ENCODE results near the gene TAF1B.
A peak's percentile ranks its signal among the peaks of the same experiment; 100 is the strongest.

TAF1B gene

GRCh38 chr2:9967053-9967775 is 123.9 kb downstream of the TAF1B start:
- TF ChIP-seq ZFX (IDR thresholded peaks at IDR 0.05; ENCODE audit: borderline replicate concordance) (no peak), CTCF (IDR thresholded peaks at IDR 0.05) (no peak)
- no peak overlapping the region for H3K27ac ChIP-seq

- H3K27ac ChIP-seq, result no peak overlapping the region
- TF ChIP-seq ZFX (IDR thresholded peaks at IDR 0.05; ENCODE audit: borderline replicate concordance) (no peak), CTCF (IDR thresholded peaks at IDR 0.05) (no peak)
Observed at GRCh38 chr2:9968553-9969497, 125.6 kb downstream of the TAF1B start.

GRCh38 chr2:9970200-9971044 is 127.1 kb downstream of the TAF1B start:
- TF ChIP-seq CTCF (IDR thresholded peaks at IDR 0.05) (no peak), ZFX (IDR thresholded peaks at IDR 0.05; ENCODE audit: borderline replicate concordance) (no peak)
- no peak overlapping the region for H3K27ac ChIP-seq

GRCh38 chr2:9971105-9971818 is 128.0 kb downstream of the TAF1B start:
- H3K27ac ChIP-seq, result no peak overlapping the region

GRCh38 chr2:9971890-9972289 is 128.6 kb downstream of the TAF1B start:
- no peak overlapping the region for H3K27ac ChIP-seq
- TF ChIP-seq CTCF (IDR thresholded peaks at IDR 0.05), result no peak
- TF ChIP-seq ZFX (IDR thresholded peaks at IDR 0.05; ENCODE audit: borderline replicate concordance), result no peak

More at GRCh38 chr2:9971105-9971818, 128.0 kb downstream of the TAF1B start:
- TF ChIP-seq CTCF (IDR thresholded peaks at IDR 0.05), result no peak
- TF ChIP-seq ZFX (IDR thresholded peaks at IDR 0.05; ENCODE audit: borderline replicate concordance), result no peak

- H3K27ac ChIP-seq, result peak overlapping the region; percentile 18
Observed at GRCh38 chr2:9972621-9973479, 129.6 kb downstream of the TAF1B start.

More at GRCh38 chr2:9972621-9973479, 129.6 kb downstream of the TAF1B start:
- TF ChIP-seq CTCF (IDR thresholded peaks at IDR 0.05) (no peak), ZFX (IDR thresholded peaks at IDR 0.05; ENCODE audit: borderline replicate concordance) (no peak)
